GM18505 (cell line): ENCODE measurements around the gene CD151.

ENCODE experiments used
- ATAC-seq: cut with Tn5 transposase; IDR thresholded peaks from one replicate; pipeline ENCODE4 v1.9.1; 2021; ENCODE audit not compliant: unreplicated experiment
- POLR2A ChIP-seq: IDR thresholded peaks from 4 replicates; pipeline ENCODE4 v1.6.1; 2011; ENCODE audit warnings: borderline replicate concordance; ENCODE audit not compliant: insufficient read depth, insufficient read length; ENCODE audit errors: extremely low read depth

Gene CD151

DNA sequence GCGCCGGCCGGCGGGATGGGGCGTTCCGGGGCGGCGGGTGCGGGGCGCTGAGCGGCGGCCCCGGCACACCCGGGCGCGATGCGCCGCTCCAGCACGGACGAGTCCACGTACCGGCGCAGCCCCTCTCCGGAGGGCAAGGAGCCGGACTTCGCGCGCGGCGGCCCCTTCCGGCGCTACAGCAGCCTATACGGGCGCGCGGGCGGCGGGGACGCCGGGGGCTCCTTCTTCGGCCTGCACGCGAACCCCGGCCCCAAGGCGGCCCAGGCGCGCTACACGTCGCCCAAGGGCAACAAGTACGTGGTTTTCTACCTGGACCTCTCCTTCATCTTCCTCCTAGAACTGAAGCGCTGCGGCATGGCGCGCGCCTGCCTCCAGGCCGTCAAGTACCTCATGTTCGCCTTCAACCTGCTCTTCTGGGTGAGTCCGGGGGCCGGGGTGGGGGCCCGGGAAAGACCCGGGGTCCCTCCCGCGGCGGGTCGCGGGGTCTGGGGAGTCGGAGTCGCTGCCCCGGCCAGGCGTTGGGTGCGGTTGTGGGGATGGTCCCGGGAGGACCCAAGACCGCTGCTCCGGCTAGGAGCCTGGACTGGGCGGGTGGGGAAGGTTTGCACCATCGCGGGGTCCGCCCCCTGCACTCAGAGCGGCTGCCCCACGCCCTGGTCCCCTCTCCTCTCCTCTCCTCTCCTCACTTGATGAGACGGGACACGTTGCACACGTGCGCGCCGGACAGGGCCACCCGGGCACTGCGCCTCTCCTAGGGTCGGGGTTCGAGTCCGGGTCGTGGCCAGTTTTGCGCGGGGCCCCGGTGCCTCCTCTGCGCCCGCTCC is 17.4 kb downstream of the CD151 start:
- TF ChIP-seq POLR2A = no peak
- no peak for ATAC-seq

DNA sequence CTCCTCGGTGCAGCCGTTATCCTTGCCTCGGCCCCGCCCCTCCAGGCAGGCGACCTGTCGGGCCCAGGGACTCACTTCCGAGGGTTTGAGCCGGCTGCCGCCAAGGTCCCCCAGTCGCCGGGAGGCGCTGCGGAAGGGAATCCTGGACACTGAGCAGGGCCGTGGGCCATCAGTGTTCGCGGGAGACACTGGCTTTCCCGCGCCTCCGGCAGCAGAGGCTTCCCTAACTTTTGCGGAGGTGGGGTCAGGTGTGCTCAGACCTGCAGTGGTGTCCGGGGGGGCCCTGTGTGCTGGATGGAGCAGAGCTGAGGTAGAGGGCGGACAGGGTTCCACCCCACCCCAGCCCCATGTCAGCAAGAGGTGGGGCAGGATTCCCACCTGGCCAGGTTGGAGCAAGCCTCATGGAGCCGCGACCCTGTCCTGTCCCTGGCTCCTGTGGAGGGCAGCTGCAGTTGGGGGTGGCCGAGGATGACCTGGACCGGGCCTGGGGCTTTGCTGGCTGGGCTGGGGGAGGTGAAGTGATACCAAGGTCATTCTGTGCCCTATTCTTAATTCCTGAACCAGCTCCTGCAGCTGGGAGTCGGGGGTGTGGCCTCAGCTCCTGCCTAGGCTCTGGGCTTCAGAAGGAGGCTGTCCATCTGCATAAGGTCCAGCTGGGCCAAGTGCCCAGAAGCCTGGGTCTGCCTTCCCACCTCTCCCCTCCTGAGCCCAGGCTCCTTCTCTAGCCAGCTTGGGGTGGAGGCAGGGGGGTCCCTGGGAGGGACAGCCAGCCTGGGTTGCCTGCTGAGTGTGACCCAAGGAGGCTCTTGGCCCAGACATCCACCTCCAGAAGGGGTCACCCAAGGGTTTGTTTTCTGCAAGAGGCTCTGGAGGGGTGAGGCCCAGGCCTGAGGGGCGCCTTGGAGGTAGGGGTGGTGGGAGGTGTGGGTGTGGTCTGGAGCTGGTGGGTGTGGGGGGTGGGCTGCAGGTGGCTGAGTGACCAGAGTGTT is 18.3 kb downstream of the CD151 start:
- ATAC-seq = no peak
- no peak for TF ChIP-seq POLR2A

DNA sequence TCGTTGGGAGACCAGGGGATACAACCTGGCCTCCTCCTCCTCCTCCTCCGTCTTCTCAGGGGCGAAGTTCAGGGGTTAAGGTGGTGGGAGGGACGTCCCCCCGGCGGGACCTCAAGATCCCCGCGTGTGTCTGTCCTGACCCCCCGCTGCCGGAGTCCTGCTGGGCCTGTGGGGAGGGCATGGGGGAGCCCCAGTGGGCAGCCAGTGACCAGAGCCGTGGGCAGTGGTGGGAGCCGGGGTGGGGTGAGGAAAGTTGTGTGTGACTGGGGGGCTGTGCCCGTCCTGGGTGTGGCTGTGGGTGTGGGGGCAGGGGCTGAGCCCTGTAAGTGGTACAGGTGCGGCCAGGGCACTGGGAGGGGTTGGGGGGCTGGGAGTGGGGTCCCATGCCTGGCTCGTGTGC is 20.0 kb downstream of the CD151 start:
- no peak for TF ChIP-seq POLR2A
- ATAC-seq = no peak

DNA sequence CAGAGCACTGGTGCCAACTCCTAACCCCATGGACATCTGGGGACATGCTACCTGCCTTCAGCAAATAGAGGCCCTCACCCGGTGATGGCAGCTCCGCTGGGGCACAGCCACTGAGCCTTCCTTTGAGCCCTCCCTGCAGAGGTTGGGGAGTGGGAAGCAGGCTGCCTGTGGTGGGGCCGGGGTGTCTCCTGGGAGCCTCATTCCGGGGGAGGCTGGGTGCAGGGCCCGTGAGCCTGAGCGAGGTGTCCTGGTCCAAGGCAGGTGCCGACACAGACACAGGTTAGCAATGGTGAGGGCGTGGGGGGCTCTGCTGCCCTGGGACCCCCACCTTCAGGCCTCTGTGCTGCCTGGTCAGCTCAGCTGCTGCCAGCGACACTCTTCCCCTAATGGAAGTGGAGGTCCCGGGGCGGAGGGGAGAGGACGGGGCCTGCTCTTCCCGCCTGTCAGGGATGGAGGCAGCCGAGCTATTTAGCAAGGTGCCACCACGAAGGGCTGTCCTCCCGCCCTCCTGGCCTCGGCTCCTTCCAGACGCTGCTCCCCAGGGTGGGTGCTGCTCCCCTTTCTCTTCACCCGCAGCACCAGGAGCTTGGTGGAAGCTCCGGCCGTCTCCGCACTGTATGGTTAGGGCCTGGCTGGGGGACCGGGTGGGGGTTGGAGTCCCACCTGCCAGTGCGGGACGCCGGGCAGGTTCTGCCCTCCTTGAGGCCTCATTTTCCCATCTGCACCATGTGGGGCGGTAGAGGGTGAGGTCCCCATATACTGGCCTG is 21.1 kb downstream of the CD151 start:
- TF ChIP-seq POLR2A = no peak

DNA sequence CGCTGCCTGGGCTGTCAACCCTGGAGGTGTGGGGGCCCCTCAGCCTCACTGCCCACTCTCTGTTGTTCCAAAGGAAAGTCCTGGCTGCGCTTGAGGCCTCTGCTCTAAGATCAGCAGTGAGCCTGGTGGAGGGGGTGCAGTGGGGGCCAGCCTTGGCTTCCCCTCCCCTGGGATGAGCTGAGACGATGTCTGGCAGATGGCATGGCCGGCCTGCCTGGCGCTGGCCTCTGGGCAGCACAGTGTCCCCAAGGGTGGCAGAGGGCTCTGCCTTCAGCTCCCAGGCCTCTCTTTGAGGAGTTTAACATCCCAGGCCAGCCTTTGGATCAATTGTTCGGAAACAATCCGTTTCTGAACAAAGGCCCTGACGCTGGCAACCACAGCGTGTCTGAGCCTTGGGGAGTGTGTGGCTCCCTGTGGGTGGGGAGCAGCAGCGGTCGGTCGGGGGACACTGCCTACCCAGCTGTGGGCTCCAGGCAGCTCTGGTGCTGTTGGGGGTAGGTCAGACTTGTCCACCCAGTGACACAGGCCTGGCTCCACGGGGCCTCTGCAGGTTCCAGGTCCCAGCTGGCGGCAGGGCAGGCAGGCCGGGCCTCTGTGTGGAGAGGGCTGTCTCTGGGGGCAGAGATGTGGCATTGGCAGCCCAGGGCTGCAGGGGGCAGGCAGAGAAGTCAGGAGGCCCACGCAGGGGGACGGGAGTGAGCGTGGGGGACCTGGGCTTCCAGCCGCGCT is 22.0 kb downstream of the CD151 start:
- no peak for TF ChIP-seq POLR2A
- no peak for ATAC-seq

More for the DNA sequence above, 21.1 kb downstream of the CD151 start:
- ATAC-seq = no peak

DNA sequence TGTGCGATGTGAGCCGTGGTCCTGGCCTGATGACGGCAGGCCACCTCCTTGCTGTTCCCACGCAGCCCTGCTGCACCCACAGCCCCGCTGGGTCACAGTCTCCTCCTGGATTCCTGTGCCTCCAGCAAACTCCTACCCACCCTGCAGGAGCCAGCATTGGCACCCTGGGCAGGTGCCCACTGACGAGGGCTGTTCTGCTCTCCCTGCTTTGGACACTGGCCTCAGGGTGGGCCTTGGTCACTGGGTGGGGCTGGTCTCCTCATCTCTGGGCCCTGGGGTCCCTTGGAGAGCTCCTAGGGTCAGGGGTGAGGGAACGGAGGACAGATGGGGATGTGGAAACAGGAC is 22.6 kb downstream of the CD151 start:
- ATAC-seq = no peak
- TF ChIP-seq POLR2A = no peak

DNA sequence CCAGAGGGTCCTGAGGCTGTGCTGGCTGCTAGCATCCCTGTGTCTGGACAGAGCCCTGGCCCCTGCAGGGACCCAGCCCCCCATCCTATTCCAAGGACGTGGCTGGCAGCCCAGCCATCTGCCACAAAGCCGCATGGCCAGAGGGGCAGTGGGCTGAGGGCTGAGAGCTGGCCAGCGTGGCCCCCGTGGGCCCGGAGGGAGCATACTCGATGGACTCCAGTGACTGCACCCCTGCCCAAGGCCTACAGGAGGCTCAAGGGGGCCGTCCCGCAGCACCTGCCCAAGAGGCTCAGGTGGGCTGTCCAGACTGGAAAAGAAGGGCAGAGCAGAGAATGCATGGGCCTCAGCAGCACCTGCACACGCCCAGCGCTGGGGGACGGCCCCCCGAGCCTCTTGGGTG is 23.0 kb downstream of the CD151 start:
- no peak for TF ChIP-seq POLR2A

DNA sequence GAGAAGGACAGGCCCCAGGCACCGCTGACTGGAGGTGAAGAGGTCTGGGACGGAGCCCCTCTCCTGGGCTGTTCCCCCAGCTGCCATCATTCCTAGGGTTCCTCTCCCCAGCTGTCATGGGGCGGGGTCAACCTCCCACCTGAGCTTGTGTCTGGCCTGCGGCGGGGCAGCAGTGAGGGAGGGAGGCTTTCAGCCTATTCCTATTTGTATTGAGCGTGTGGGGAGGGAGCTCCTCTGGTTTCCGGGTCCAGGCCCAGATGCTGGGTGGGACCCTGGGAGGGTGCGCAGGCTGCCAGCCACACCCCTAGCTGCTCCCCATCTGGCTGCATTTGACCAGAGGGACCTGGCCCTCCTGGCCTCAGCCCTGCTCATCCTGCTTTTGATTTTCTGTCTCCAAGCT is 23.6 kb downstream of the CD151 start:
- no peak for TF ChIP-seq POLR2A

More for the DNA sequence above, 23.0 kb downstream of the CD151 start:
- no peak for ATAC-seq

DNA sequence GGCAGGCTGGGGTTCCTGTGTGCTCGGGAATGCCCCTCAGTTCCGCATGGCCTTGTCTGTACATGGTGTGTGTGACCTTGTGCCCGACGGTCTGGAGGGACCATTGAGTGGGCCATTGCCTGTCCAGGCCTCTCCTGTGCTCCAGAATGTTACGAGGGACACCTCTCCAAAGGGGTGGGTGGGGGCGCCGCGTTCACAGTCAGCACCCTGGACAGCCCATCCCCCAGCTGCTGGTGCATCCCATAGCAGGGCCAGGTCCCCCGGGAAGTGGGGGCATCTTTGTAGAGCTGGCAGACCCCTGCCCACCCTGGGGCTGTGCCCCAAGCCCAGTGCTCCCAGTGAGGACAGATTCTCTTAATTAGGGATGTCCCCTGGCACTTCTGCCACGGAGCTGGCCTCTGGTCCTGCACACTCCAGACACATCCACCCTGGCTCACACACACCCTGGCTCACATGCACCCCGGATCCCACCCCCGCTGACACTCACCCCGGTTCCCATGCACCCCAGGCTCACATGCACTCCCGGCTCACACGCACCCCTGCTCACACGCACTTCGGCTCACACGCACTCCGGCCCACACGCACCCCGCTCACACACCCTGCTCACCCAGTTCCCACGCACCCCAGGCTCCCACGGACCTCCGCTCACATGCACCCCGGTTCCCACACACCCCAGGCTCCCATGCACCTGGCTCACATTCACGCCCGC is 25.5 kb downstream of the CD151 start:
- no peak for ATAC-seq
- TF ChIP-seq POLR2A = no peak

More for the DNA sequence above, 23.6 kb downstream of the CD151 start:
- ATAC-seq = no peak

DNA sequence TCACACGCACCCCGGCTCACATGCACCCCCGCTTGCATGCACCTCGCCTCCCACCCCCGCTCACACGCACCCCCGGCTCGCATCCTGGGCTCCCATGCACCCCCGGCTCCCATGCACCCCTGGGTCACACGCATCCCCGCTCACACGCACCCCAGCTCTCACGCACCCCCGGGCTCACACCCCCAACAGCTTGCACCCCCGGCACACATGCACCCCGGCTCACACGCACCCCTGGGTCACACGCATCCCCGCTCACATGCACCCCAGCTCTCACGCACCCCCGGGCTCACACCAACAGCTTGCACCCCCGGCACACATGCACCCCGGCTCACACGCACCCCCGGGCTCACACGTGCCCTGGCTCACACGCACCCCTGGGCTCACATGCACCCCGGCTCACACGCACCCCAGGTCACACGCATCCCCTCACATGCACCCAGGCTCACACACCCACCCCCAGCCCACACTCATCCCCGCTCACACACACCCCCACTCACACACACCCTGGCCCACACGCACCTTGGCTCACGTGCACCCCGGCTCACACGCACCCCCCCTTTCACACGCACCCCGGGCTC is 26.1 kb downstream of the CD151 start:
- no peak for ATAC-seq
- no peak for TF ChIP-seq POLR2A

DNA sequence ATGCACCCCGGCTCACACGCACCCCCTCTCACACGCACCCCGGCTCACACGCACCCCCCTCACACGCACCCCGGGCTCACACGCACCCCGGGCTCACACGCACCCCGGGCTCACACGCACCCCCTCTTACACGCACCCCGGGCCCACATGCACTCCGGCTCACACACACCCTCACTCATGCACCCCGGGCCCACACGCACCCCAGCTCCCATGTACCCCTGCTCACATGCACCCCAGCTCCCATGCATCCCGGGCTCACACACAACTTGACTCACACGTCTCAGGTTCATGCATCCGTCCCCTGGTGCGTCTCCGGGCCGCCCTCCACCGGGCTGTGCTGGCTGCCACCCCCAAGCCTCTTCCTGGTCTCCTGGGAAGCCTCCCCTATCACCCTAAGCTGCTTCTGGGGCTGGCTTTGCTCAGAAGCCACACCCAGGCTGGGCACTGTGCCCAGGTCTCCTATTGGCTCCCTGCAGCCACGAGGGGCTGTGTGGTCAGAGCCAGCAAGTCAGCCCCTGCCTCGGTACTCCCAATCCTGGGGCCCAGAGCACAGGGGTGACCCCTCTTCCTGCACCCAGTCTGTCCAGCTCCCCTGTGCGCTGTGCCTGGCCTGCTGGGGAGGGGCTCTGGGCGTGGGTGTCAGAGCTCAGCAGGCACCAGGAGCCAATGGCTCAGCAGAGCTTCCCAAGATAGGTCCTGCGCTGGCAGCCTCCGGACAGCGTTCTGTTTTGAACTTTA is 26.8 kb downstream of the CD151 start:
- ATAC-seq = no peak
- TF ChIP-seq POLR2A = no peak

DNA sequence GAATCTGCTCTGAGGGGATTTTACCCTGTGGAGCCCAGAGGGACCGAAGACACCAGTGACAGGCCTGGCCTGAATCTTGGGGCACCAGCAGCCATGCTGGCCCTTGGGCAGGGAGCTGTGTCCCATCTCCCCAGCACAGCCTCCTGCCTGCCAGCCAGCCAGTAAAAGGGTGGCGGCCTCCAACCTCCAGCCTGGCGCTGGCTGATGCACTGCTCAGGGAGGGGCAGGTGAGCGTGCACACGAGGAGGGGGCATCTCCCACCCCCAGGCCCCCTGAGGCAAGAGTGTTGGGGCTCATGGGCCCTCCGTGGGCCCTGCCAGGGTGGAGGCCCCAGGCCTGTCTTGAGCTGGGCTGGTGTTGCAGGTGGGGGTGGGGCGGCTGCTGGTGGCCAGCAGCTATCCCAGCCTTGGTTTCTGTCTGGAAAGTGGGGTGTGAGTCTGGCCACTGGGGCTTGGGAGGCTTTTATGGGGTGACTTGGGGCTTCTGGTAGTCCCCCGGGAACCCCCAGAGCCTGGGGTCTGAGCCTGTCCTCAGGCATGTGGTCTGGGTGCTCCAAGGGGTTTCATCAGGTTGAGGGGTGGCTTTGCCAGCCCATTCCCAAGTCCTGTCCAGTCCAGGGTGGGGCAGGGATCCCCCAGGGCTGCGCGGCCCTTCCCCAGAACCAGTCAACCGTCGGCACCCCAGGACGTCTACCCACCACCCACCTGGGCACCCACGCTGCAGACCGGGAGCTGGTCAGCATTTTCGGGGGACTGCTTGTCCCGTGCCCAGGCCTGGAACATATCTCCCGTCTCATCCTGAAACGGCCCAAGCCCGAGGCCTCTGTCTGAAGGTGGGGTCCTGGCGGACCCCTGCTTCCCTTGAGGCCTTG is 27.7 kb downstream of the CD151 start:
- no peak for ATAC-seq
- TF ChIP-seq POLR2A = no peak
